Measurements from ENCODE around the gene TMC7. TPM values are rescaled to one million over a fixed set of nuclear protein-coding genes. Genes with fewer than 3 reads are reported as not detected.
"Not testable (repeated sequence)": the region's sequence is repeated elsewhere in the genome, so short reads cannot be mapped to it uniquely, and the experiment has no call there.

TMC7 gene
- total RNA-seq, 3 donors from 2014 or later: 0.64 to 1.3 (median 0.73) TPM

DNA sequence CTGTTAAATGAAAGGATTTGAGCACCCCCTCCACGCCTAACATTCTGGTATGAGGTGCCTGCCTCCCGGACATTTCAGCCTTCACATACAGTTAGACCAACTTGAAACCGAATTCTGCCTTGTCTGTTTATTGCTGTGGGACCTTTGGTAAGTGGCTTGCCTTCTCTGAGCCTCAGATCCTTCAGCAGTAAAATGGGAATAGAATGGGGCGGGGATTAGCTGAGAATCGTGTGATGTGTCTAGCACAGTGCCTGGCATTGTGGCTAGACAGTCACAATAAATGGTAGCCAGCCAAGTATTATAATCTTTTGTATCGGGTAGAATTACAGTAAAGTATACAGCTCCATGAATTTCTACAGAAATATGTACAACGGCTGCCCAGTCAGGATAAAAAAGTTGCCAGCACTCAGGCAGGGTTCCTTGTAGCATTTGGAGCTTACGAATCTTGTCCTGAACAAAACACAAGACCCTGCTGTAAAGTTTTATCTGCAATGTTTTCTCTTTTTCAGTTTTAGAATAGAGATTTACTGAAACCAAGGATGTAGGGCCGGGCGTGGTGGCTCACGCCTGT is 786 bp downstream of the TMC7 start:
- DNase-seq (ENCODE audit: low spot score in 2 of 2): no peak
- Histone ChIP-seq H3K4me3 (peak overlapping the region; percentile 42 to 78 (median 54)), H3K4me1 (no peaks in the 10 kb centered on the region), H3K36me3 (no peaks in the 10 kb centered on the region), H3K9me3 (no peaks in the 10 kb centered on the region), H3K27me3 (no peaks in the 10 kb centered on the region), H3K27ac (no peak overlapping the region)
- intact Hi-C loops (cut with DNase I; ENCODE audit: low total_unique reads): no loop called here
- TF ChIP-seq POLR2A (IDR thresholded peaks at IDR 0.05) (no peak), POLR2AphosphoS5 (IDR thresholded peaks at IDR 0.05) (no peak)
- TF ChIP-seq, protein P1, sequence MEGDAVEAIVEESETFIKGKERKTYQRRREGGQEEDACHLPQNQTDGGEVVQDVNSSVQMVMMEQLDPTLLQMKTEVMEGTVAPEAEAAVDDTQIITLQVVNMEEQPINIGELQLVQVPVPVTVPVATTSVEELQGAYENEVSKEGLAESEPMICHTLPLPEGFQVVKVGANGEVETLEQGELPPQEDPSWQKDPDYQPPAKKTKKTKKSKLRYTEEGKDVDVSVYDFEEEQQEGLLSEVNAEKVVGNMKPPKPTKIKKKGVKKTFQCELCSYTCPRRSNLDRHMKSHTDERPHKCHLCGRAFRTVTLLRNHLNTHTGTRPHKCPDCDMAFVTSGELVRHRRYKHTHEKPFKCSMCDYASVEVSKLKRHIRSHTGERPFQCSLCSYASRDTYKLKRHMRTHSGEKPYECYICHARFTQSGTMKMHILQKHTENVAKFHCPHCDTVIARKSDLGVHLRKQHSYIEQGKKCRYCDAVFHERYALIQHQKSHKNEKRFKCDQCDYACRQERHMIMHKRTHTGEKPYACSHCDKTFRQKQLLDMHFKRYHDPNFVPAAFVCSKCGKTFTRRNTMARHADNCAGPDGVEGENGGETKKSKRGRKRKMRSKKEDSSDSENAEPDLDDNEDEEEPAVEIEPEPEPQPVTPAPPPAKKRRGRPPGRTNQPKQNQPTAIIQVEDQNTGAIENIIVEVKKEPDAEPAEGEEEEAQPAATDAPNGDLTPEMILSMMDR (IDR thresholded peaks at IDR 0.05): no peak

DNA sequence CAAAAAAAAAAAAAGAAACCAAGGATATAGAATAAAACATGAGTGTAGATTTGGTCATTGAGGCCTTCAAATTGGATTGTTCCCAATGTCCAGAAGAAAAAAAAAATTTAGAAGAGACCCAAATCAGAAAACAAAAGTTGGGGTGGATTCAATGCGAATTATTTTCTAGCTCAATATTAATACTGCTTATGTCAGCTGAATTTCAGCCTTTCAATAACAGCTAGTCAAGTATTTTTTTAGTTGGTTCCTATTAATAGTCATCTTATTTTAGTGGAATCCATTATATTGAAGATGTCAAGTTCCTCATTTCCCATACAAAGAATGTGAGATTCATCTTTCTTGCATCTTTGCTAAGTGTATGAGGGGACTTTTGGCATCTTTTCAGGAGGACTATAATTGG is 1.5 kb downstream of the TMC7 start:
- intact Hi-C loops (cut with DNase I; ENCODE audit: low total_unique reads); H3K36me3 ChIP-seq; DNase-seq (ENCODE audit: low spot score in 2 of 2): not testable (repeated sequence)

DNA sequence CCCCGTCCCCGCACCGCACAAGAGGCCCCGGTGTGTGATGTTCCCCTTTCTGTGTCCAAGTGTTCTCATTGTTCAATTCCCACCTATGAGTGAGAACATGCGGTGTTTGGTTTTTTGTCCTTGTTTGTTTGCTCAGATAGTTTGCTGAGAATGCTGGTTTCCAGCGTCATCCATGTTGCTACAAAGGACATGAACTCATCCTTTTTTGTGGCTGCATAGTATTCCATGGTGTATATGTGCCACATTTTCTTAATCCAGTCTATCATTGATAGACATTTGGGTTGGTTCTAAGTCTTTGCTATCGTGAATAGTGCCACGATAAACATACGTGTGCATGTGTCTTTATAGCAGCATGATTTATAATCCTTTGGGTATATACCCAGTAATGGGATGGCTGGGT is 8.0 kb downstream of the TMC7 start:
- H3K4me1 ChIP-seq; H3K9me3 ChIP-seq; H3K4me3 ChIP-seq; H3K27ac ChIP-seq; intact Hi-C loops (cut with DNase I; ENCODE audit: low total_unique reads); H3K36me3 ChIP-seq; DNase-seq (ENCODE audit: low spot score in 2 of 2); H3K27me3 ChIP-seq: not testable (repeated sequence)

More for the DNA sequence above, 1.5 kb downstream of the TMC7 start:
- not testable (repeated sequence) for H3K9me3 ChIP-seq, H3K4me3 ChIP-seq, H3K4me1 ChIP-seq, H3K27ac ChIP-seq, H3K27me3 ChIP-seq

DNA sequence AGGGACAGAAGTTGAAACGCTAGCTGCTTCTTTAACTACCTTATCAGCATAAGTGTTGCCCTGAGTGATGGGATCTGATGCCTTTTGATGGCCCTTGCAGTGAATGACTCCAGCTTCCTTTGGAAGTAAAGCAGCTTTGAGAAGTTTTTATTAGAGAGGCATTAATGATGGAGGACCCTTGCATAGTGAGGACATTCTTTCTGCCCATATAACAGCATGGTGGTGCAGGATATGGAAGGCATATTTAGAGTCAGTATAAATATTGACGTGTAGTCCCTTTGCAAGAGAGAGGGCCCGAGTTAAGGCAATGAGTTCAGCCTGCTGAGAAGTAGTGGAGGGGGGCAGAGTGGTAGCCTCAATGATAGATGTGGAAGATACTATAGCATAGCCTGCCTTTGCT is 9.8 kb downstream of the TMC7 start:
- H3K9me3 ChIP-seq; DNase-seq (ENCODE audit: low spot score in 2 of 2); H3K4me3 ChIP-seq; H3K27me3 ChIP-seq; H3K36me3 ChIP-seq; intact Hi-C loops (cut with DNase I; ENCODE audit: low total_unique reads); H3K4me1 ChIP-seq; H3K27ac ChIP-seq: not testable (repeated sequence)

DNA sequence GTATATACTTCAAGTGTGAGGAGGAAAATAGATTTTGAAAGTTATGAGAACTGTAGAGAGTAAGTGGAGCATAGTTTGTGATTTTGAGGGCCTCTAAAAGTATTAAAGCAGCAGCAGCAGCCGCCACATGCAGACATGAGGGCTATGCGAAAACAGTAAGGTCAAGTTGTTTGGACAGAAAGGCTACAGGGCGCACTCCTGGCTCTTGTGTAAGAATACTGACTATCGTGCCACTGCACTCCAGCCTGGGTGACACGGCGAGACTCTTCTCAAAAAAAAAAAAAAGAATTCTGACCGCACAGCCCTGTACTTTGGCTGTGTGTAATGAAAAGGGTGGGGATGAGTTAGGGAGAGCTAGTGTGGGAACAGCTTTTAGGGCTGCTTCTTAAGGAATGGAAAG is 10.4 kb downstream of the TMC7 start:
- DNase-seq (ENCODE audit: low spot score in 2 of 2); H3K36me3 ChIP-seq; H3K4me1 ChIP-seq; H3K9me3 ChIP-seq; H3K4me3 ChIP-seq; intact Hi-C loops (cut with DNase I; ENCODE audit: low total_unique reads); H3K27me3 ChIP-seq; H3K27ac ChIP-seq: not testable (repeated sequence)

DNA sequence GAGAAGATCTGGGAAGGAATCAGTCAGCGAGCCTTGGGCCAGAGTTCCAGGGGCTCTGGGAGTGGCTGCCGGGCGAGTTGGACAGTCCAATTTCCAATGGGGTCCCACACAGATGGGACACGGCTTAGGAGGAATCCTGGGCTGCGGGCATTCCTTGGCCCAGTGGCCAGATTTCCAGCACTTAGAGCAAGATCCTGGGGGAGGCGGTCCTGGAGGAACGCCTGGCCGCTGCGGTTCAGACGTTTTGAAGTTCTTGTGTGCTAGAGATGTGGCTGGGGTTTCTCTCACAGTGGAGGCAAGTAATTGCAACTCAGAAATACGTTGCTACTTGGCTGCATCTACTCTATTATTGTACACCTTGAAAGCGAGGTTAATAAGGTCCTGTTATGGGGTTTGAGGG is 11.7 kb downstream of the TMC7 start:
- DNase-seq (ENCODE audit: low spot score in 2 of 2); H3K4me1 ChIP-seq; intact Hi-C loops (cut with DNase I; ENCODE audit: low total_unique reads); H3K36me3 ChIP-seq; H3K27ac ChIP-seq; H3K27me3 ChIP-seq; H3K9me3 ChIP-seq; H3K4me3 ChIP-seq: not testable (repeated sequence)

DNA sequence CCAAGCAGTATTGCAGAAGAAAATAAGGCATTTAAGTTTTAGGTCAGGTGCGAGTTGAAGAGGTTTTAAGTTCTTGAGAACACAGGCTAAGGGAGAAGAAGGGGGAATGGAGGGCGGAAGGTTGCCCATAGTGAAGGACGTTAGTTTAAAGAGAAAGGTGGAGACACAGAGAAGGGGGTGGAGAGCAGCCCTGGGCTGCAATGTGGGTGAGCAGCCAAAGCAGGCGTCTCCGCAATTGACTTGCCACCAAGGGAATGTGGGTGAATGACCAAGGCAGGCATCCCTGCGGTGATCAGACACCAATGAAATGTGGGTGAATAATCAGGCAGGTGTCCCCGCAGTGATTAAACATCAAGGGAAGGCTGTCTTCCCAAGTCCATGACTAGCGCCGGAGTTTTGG is 12.8 kb downstream of the TMC7 start:
- H3K9me3 ChIP-seq; H3K36me3 ChIP-seq; H3K4me1 ChIP-seq; DNase-seq (ENCODE audit: low spot score in 2 of 2); H3K27me3 ChIP-seq; intact Hi-C loops (cut with DNase I; ENCODE audit: low total_unique reads); H3K4me3 ChIP-seq; H3K27ac ChIP-seq: not testable (repeated sequence)

DNA sequence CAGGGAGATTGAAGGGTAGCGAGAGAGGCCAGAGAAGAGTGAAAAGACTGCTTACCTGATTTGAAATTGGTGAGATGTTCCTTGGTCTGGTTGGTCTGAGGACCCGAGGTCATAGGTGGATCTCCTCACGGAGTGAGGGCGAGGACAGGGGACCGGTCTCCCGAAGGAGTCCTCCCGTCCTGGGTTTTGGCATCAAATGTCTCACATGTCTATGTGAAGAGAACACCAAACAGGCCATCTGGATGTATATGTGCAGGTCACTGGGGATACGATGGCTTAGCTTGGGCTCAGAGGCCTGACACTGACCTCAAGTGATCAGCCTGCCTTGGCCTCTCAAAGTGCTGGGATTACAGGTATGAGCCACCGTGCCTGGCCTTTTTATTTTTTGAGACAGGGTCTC is 13.3 kb downstream of the TMC7 start:
- H3K27me3 ChIP-seq; H3K9me3 ChIP-seq; H3K4me3 ChIP-seq; H3K4me1 ChIP-seq; intact Hi-C loops (cut with DNase I; ENCODE audit: low total_unique reads); H3K36me3 ChIP-seq; DNase-seq (ENCODE audit: low spot score in 2 of 2): not testable (repeated sequence)
- peak overlapping the region in 1 of 2 donors; percentile 19 for H3K27ac ChIP-seq

DNA sequence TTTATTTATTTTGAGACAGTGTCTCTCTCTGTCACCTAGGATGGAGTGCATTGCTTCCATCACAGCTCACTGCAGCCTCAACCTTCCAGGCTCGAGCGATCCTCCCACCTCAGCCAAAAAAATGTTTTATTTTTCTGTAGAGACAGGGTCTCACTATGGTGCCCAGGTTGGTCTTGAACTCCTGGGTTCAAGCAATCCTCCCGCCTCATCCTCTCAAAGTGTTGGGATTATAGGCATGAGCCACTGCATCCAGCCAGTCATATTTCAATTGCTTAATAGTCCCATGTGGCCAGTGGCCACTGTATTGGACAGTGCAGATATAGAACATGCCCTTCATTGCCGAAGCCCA is 15.3 kb downstream of the TMC7 start:
- no peaks in the 10 kb centered on the region for H3K9me3 ChIP-seq
- peak overlapping the region; percentile 27 to 68 for H3K27ac ChIP-seq
- DNase-seq (ENCODE audit: low spot score in 2 of 2): no peak
- no peak overlapping the region for H3K4me3 ChIP-seq
- intact Hi-C loops (cut with DNase I; ENCODE audit: low total_unique reads): no loop called here
- no peaks in the 10 kb centered on the region for H3K36me3 ChIP-seq
- TF ChIP-seq POLR2A (IDR thresholded peaks at IDR 0.05) (no peak), POLR2AphosphoS5 (IDR thresholded peaks at IDR 0.05) (no peak)
- TF ChIP-seq, protein P1 (IDR thresholded peaks at IDR 0.05): no peak
- H3K27me3 ChIP-seq: no peaks in the 10 kb centered on the region
- H3K4me1 ChIP-seq: no peaks in the 10 kb centered on the region

Measured in breast epithelium (tissue), 4 donors.